Endodermal cell (in vitro differentiated cells): ENCODE results near the gene RPGR. TPM values are rescaled to one million over a fixed set of nuclear protein-coding genes. Genes with fewer than 3 reads are reported as not detected.

Experiments
- DNase-seq: peaks from one replicate; pipeline ENCODE4 v3.0.0-alpha.2; 2017
- H3K27ac ChIP-seq: 2 replicates; pipeline ENCODE4 v1.5.1; 2013; ENCODE audit warnings: mild to moderate bottlenecking, low read depth, low read length, moderate library complexity
- H3K27me3 ChIP-seq: 2 replicates; pipeline ENCODE4 v1.6.1; 2013; ENCODE audit warnings: mild to moderate bottlenecking, low read length, moderate library complexity; ENCODE audit not compliant: insufficient read depth, control insufficient read depth, poor library complexity, severe bottlenecking
- H3K36me3 ChIP-seq: 2 replicates; pipeline ENCODE4 v1.7.0; 2013; ENCODE audit warnings: mild to moderate bottlenecking, low read length, moderate library complexity; ENCODE audit not compliant: control insufficient read depth, insufficient read depth
- H3K4me1 ChIP-seq: one replicate; pipeline ENCODE4 v1.7.0; 2013; ENCODE audit warnings: low read length; ENCODE audit not compliant: control insufficient read depth, insufficient read depth
- H3K4me3 ChIP-seq: 2 replicates; pipeline ENCODE4 v1.5.1; 2013; ENCODE audit warnings: mild to moderate bottlenecking, low read length, moderate library complexity
- H3K9ac ChIP-seq: 2 replicates; pipeline ENCODE4 v1.6.1; 2013; ENCODE audit warnings: mild to moderate bottlenecking, low read length, moderate library complexity; ENCODE audit not compliant: poor library complexity, severe bottlenecking; ENCODE audit errors: extremely low read depth
- H3K9me3 ChIP-seq: 2 replicates; pipeline ENCODE4 v1.6.1; 2013; ENCODE audit warnings: mild to moderate bottlenecking, low read length, moderate library complexity; ENCODE audit not compliant: control insufficient read depth
- H3K27ac Mint-ChIP-seq: 2 replicates; pipeline ENCODE4 v1.8.0; 2020; ENCODE audit warnings: mixed read lengths
- H3K27me3 Mint-ChIP-seq: 2 replicates; pipeline ENCODE4 v1.8.0; 2021; ENCODE audit warnings: mild to moderate bottlenecking, mixed read lengths; ENCODE audit not compliant: insufficient read depth
- H3K36me3 Mint-ChIP-seq: 2 replicates; pipeline ENCODE4 v1.8.0; 2020; ENCODE audit warnings: low read depth, mixed read lengths
- H3K4me1 Mint-ChIP-seq: 2 replicates; pipeline ENCODE4 v1.8.0; 2020; ENCODE audit warnings: mixed read lengths
- H3K4me3 Mint-ChIP-seq: 2 replicates; pipeline ENCODE4 v1.8.0; 2020; ENCODE audit warnings: mild to moderate bottlenecking, moderate library complexity, mixed read lengths
- H3K9me3 Mint-ChIP-seq: 2 replicates; pipeline ENCODE4 v1.8.0; 2020; ENCODE audit warnings: mild to moderate bottlenecking, mixed read lengths
- WGBS, 2 experiments: methylation state at CpG; one replicate each; pipeline versions ENCODE4 v1.1.5 to v1.1.7; 2013; ENCODE audit warnings: missing lambda C conversion rate in 2 of 2, mixed read lengths in 1 of 2; ENCODE audit not compliant: insufficient coverage in 1 of 2, insufficient read length in 1 of 2; 5-methylcytosine and 5-hydroxymethylcytosine counted together
- total RNA-seq, 2 donors: library from RNA; stranded (reverse); fragmentation: NEBNext Ultra II Directional in 1 of 2; extraction: Animal tissue kit (Norgen Biotek cat#: 25700) in 1 of 2; gene quantifications; 2 replicates in 1 of 2; 3 replicates in 1 of 2; pipeline ENCODE4 v1.2.1, GENCODE V29; 2021
- TF ChIP-seq, protein P1 (sequence below): fragments of 200-600 bp; sonication (generic); conservative IDR thresholded peaks from 2 replicates; pipeline ENCODE4 v1.5.0; 2021; ENCODE audit warnings: antibody characterized with exemption, mild to moderate bottlenecking

RPGR gene
- total RNA-seq, 2 donors from 2014 or later, result 12.3 to 20.5 TPM

DNA sequence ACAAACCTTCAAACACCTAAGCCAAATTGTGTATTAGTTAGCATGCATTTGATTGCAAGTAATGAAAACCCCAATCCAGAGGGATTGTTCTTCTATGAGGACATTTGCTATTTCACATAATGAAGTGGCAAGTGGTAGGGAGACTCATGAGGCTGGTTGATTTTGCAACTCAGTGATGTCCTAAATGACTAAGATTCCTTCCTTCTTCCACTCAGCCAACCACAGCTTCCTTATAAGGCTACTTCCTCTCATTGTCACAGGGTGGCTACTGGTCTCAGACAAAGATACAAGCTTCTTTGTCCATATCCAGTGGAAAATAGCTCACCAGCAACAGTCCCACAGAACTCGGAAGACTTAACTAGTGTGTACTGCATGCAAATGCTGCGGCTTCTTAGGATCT, 19.8 kb upstream of the RPGR start:
- no peaks in the 10 kb centered on the region for H3K36me3 ChIP-seq
- no peak overlapping the region for H3K9ac ChIP-seq
- H3K9me3 ChIP-seq, result no peaks in the 10 kb centered on the region
- H3K4me3 Mint-ChIP-seq, result no peak overlapping the region
- DNase-seq, result no peak
- H3K9me3 Mint-ChIP-seq, result peaks cover 41% of the 10 kb centered on the region
- H3K4me1 ChIP-seq, result no peaks in the 10 kb centered on the region
- no peaks in the 10 kb centered on the region for H3K36me3 Mint-ChIP-seq
- H3K27ac ChIP-seq, result no peak overlapping the region
- TF ChIP-seq, protein P1, sequence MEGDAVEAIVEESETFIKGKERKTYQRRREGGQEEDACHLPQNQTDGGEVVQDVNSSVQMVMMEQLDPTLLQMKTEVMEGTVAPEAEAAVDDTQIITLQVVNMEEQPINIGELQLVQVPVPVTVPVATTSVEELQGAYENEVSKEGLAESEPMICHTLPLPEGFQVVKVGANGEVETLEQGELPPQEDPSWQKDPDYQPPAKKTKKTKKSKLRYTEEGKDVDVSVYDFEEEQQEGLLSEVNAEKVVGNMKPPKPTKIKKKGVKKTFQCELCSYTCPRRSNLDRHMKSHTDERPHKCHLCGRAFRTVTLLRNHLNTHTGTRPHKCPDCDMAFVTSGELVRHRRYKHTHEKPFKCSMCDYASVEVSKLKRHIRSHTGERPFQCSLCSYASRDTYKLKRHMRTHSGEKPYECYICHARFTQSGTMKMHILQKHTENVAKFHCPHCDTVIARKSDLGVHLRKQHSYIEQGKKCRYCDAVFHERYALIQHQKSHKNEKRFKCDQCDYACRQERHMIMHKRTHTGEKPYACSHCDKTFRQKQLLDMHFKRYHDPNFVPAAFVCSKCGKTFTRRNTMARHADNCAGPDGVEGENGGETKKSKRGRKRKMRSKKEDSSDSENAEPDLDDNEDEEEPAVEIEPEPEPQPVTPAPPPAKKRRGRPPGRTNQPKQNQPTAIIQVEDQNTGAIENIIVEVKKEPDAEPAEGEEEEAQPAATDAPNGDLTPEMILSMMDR, result no peak
- H3K27ac Mint-ChIP-seq, result no peak overlapping the region
- 88% methylated on average over 1 of the region's 2 CpGs; no CpG with 5 or more reads in 1 of the 2 experiments for WGBS, 2 experiments
- peaks cover 2% of the 10 kb centered on the region for H3K27me3 Mint-ChIP-seq
- H3K27me3 ChIP-seq, result no peaks in the 10 kb centered on the region
- no peak overlapping the region for H3K4me3 ChIP-seq
- H3K4me1 Mint-ChIP-seq, result no peaks in the 10 kb centered on the region

- no peak for DNase-seq
- no peaks in the 10 kb centered on the region for H3K4me1 ChIP-seq
- H3K9ac ChIP-seq, result no peak overlapping the region
- Mint-ChIP-seq H3K4me1 (no peaks in the 10 kb centered on the region), H3K36me3 (no peaks in the 10 kb centered on the region), H3K9me3 (peaks cover 40% of the 10 kb centered on the region), H3K27me3 (peaks cover 2% of the 10 kb centered on the region), H3K27ac (no peak overlapping the region), H3K4me3 (no peak overlapping the region)
- WGBS, 2 experiments, result 0 to 50% methylated on average over 1 to 4 of the region's 5 CpGs
- H3K4me3 ChIP-seq, result no peak overlapping the region
- TF ChIP-seq, protein P1, result no peak
- no peaks in the 10 kb centered on the region for H3K9me3 ChIP-seq
- no peaks in the 10 kb centered on the region for H3K27me3 ChIP-seq
- no peak overlapping the region for H3K27ac ChIP-seq
- H3K36me3 ChIP-seq, result no peaks in the 10 kb centered on the region
Observed at GRCh38 chrX:38346150-38346549, 18.8 kb upstream of the RPGR start.

GRCh38 chrX:38342853-38343778, 15.8 kb upstream of the RPGR start:
- Histone ChIP-seq H3K36me3 (no peaks in the 10 kb centered on the region), H3K27me3 (no peaks in the 10 kb centered on the region), H3K9me3 (no peaks in the 10 kb centered on the region), H3K4me1 (no peaks in the 10 kb centered on the region), H3K4me3 (no peak overlapping the region), H3K9ac (no peak overlapping the region), H3K27ac (no peak overlapping the region)
- peaks cover 5% of the 10 kb centered on the region for H3K4me1 Mint-ChIP-seq
- no peak overlapping the region for H3K4me3 Mint-ChIP-seq
- H3K27ac Mint-ChIP-seq, result no peak overlapping the region
- no peaks in the 10 kb centered on the region for H3K27me3 Mint-ChIP-seq
- no peaks in the 10 kb centered on the region for H3K36me3 Mint-ChIP-seq
- peaks cover 29% of the 10 kb centered on the region for H3K9me3 Mint-ChIP-seq
- TF ChIP-seq, protein P1, result no peak
- 81% methylated on average over 2 of the region's 2 CpGs; no CpG with 5 or more reads in 1 of the 2 experiments for WGBS, 2 experiments
- DNase-seq, result no peak
